ENCODE data around the gene SLC45A3. TPM values are rescaled to one million over a fixed set of nuclear protein-coding genes. Genes with fewer than 3 reads are reported as not detected.
A peak's percentile ranks its signal among the peaks of the same experiment; 100 is the strongest.

SLC45A3 gene
- total and polyA plus RNA-seq, 8 donors, result 1.6 to 30.1 (median 6.5) TPM

GRCh38 chr1:205658943-205659581, 21.2 kb downstream of the SLC45A3 start:
- WGBS, 5 donors, result 42 to 55% (median 47%) methylated on average over 14 to 20 of the region's 20 CpGs
- Histone ChIP-seq H3K27me3 (no peaks in the 10 kb centered on the region), H3K9me3 (no peaks in the 10 kb centered on the region), H3K4me3 (no peak overlapping the region), H3K36me3 (peaks cover 0 to 8% (median 0%) of the 10 kb centered on the region in 4 donors), H3K27ac (no peak overlapping the region), H3K4me1 (peaks cover 6 to 53% (median 18%) of the 10 kb centered on the region in 4 donors)
- intact Hi-C loops (cut with DNase I; ENCODE audit: low total_unique reads), result loop anchor here (5.0 kb wide), 1 partner anchor 67 kb away; no protein-coding TSS in a partner anchor
- peak; percentile 87 to 92 for DNase-seq
- TF ChIP-seq, protein P1, sequence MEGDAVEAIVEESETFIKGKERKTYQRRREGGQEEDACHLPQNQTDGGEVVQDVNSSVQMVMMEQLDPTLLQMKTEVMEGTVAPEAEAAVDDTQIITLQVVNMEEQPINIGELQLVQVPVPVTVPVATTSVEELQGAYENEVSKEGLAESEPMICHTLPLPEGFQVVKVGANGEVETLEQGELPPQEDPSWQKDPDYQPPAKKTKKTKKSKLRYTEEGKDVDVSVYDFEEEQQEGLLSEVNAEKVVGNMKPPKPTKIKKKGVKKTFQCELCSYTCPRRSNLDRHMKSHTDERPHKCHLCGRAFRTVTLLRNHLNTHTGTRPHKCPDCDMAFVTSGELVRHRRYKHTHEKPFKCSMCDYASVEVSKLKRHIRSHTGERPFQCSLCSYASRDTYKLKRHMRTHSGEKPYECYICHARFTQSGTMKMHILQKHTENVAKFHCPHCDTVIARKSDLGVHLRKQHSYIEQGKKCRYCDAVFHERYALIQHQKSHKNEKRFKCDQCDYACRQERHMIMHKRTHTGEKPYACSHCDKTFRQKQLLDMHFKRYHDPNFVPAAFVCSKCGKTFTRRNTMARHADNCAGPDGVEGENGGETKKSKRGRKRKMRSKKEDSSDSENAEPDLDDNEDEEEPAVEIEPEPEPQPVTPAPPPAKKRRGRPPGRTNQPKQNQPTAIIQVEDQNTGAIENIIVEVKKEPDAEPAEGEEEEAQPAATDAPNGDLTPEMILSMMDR (IDR thresholded peaks at IDR 0.05), result peak in 5 of 7 experiments; percentile 69 to 88 (median 85)
- TF ChIP-seq POLR2AphosphoS5 (IDR thresholded peaks at IDR 0.05), result peak in 1 of 3 donors; percentile 54
- TF ChIP-seq POLR2A (IDR thresholded peaks at IDR 0.05), result no peak

DNA sequence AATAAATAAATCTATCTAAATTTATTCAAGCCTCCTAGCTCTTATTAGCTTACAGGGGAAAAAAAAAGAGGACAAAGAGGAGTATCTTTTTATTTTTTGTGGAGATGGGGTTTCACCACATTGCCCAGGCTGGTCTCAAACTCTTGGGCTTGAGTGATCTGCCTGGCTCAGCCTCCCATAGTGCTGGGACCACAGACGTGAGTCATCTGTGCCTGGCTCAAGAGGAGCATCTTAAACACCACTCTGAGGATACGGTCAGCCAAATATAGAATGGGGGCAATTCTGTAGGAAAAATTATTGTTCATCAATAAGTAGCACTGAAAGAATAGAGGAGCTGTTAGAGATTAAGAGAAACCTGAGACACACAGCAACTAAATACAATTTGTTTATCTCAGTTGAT, 24.1 kb downstream of the SLC45A3 start:
- WGBS, 5 donors, result 55 to 81% (median 64%) methylated on average over 2 of the region's 2 CpGs
- Histone ChIP-seq H3K4me3 (no peak overlapping the region), H3K36me3 (no peaks in the 10 kb centered on the region), H3K9me3 (no peaks in the 10 kb centered on the region), H3K4me1 (peaks cover 6 to 27% (median 12%) of the 10 kb centered on the region in 4 donors), H3K27ac (no peak overlapping the region), H3K27me3 (no peaks in the 10 kb centered on the region)
- intact Hi-C loops (cut with DNase I; ENCODE audit: low total_unique reads), result loop anchor here (2.0 to 5.0 kb wide), 2 partner anchors 64 to 129 kb away; no protein-coding TSS in a partner anchor
- DNase-seq, result no peak
- TF ChIP-seq, protein P1 (IDR thresholded peaks at IDR 0.05), result no peak
- no peak for TF ChIP-seq POLR2A (IDR thresholded peaks at IDR 0.05)
- no peak for TF ChIP-seq POLR2AphosphoS5 (IDR thresholded peaks at IDR 0.05)
- TF ChIP-seq EP300 (IDR thresholded peaks at IDR 0.05), result no peak

GRCh38 chr1:205652984-205653383, 27.3 kb downstream of the SLC45A3 start:
- Histone ChIP-seq H3K4me1 (no peaks in the 10 kb centered on the region), H3K36me3 (peaks cover 0 to 4% (median 0%) of the 10 kb centered on the region in 4 donors), H3K27ac (no peak overlapping the region), H3K9me3 (no peaks in the 10 kb centered on the region), H3K4me3 (no peak overlapping the region), H3K27me3 (no peaks in the 10 kb centered on the region)
- WGBS, 5 donors, result 72 to 80% (median 77%) methylated on average over 11 of the region's 11 CpGs
- intact Hi-C loops (cut with DNase I; ENCODE audit: low total_unique reads), result no loop called here
- TF ChIP-seq POLR2A (IDR thresholded peaks at IDR 0.05) (no peak), POLR2AphosphoS5 (IDR thresholded peaks at IDR 0.05) (no peak), EP300 (IDR thresholded peaks at IDR 0.05) (no peak)
- TF ChIP-seq, protein P1 (IDR thresholded peaks at IDR 0.05), result no peak
- DNase-seq, result no peak

DNA sequence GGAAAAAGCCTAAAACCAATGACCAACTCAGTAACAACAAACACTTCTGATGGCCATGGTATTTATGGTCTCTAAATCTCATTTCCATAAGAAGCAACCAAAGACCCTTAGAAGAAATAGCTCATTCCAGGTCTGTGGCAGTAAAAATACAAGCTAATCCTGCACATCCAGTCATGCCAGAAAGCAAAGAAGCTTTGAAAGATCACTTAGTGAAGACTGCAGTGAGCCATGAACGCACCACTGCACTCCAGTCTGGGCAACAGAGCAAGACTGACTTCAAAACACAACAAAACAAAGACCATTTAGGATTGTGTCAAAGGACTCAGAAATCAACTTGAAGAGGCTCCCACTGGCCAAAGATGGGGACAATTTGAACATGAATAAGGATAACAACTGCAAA, 30.1 kb downstream of the SLC45A3 start:
- TF ChIP-seq POLR2AphosphoS5 (IDR thresholded peaks at IDR 0.05) (no peak), EP300 (IDR thresholded peaks at IDR 0.05) (no peak), POLR2A (IDR thresholded peaks at IDR 0.05) (no peak)
- TF ChIP-seq, protein P1 (IDR thresholded peaks at IDR 0.05), result no peak
- H3K27ac ChIP-seq, result no peak overlapping the region
- intact Hi-C loops (cut with DNase I; ENCODE audit: low total_unique reads), result no loop called here
- peaks cover 0 to 4% (median 0%) of the 10 kb centered on the region in 4 donors for H3K36me3 ChIP-seq
- H3K27me3 ChIP-seq, result no peaks in the 10 kb centered on the region
- DNase-seq, result no peak
- no peak overlapping the region for H3K4me3 ChIP-seq
- no peaks in the 10 kb centered on the region for H3K9me3 ChIP-seq
- 87 to 94% (median 88%) methylated on average over 1 of the region's 1 CpG for WGBS, 5 donors
- H3K4me1 ChIP-seq, result no peaks in the 10 kb centered on the region

Measured in stomach (tissue), 9 donors.